Activated CD4-positive, alpha-beta T cell treated with anti-CD3 and anti-CD28 coated beads, Interleukin-2, amount 10 ng/mL, durations not matched to agents 24 days and 14 days (primary cell): ENCODE measurements around the gene ROCK2. TPM values are rescaled to one million over a fixed set of nuclear protein-coding genes. Genes with fewer than 3 reads are reported as not detected.

Experiments
- DNase-seq: peaks from one replicate; pipeline ENCODE4 v3.0.0; 2022
- H3K27ac Mint-ChIP-seq: one replicate; pipeline ENCODE4 v1.8.0; 2022; ENCODE audit warnings: mild to moderate bottlenecking, mixed read lengths
- H3K27me3 Mint-ChIP-seq: one replicate; pipeline ENCODE4 v1.8.0; 2022; ENCODE audit warnings: mixed read lengths
- H3K36me3 Mint-ChIP-seq: one replicate; pipeline ENCODE4 v1.8.0; 2022; ENCODE audit warnings: low read depth, mild to moderate bottlenecking, mixed read lengths
- H3K4me1 Mint-ChIP-seq: one replicate; pipeline ENCODE4 v1.8.0; 2021; ENCODE audit warnings: mixed read lengths
- H3K4me3 Mint-ChIP-seq: one replicate; pipeline ENCODE4 v1.8.0; 2022; ENCODE audit warnings: mild to moderate bottlenecking, moderate library complexity, mixed read lengths
- H3K9me3 Mint-ChIP-seq: one replicate; pipeline ENCODE4 v1.8.0; 2021; ENCODE audit warnings: mixed read lengths
- intact Hi-C: fragments of 100-400 bp; cut with micrococcal nuclease; formaldehyde crosslinking; loops from one replicate; pipeline ENCODE4 v1.15.1; 2023
- total RNA-seq: library from RNA; stranded (reverse); gene quantifications from 2 replicates; pipeline ENCODE4 v1.2.3, GENCODE V29; 2022

Gene ROCK2
- total RNA-seq, 1 donor from 2014 or later, result 24.4 TPM

DNA sequence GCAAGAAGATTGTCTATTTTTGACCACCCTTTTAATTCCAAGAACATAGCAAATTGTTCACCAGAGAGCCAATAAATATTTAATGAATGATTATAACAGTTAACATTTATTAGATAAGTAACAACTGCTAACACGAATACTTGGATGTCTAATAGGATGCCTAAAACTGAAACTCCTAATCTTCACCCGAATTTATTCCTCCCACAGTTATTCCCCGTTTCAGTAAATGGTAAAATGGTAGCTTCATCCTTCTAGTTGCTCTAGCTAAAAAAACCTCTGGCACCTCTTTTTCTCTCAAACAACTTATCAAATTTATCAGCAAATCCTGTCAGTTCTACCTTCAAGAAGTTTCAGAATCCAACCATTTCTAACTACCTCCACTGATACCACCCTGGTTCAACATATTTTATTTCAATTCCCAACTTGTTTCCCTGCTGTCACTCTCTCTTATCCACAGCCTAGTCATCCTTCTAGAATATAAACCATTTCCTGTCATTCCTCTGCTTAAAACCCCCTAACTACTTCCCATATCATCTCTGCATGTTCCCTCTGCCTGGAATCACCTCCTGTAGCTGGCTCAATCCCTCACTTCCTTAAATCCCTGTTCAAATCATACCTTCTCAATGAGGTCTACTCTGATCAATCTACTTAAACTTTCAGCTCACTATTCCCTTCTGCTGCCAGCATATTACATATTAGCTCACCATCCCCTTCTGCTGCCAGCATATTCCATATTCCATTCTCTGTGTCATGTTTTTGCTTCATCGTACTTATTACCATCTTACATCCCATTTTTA, 93.8 kb downstream of the ROCK2 start:
- Mint-ChIP-seq H3K4me1 (peaks cover 2% of the 10 kb centered on the region), H3K9me3 (no peaks in the 10 kb centered on the region), H3K4me3 (no peak overlapping the region), H3K27ac (no peak overlapping the region), H3K36me3 (peaks cover 10% of the 10 kb centered on the region), H3K27me3 (no peaks in the 10 kb centered on the region)
- intact Hi-C loops, result no loop called here
- DNase-seq, result no peak

DNA sequence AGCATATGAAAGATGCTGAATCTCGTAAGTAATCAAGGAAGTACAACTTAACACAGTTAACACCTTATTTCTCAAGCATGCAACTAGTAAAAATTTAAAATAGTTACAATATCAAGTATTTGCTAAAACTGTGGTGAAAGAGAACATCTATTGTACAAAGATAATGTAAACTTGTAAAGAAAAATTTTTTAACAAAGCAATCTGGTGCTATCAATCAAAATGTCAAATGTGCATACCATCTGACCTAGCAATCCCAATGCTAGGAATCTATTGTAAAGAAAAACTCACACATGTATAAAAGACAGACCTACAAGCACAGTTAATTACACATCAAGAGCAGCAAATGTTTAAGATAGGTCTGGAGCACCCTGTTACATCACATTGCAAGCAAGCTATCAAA, 99.1 kb downstream of the ROCK2 start:
- Mint-ChIP-seq H3K36me3 (peaks cover 6% of the 10 kb centered on the region), H3K4me3 (no peak overlapping the region), H3K4me1 (no peaks in the 10 kb centered on the region), H3K9me3 (no peaks in the 10 kb centered on the region), H3K27me3 (no peaks in the 10 kb centered on the region), H3K27ac (no peak overlapping the region)
- no peak for DNase-seq
- intact Hi-C loops, result no loop called here

DNA sequence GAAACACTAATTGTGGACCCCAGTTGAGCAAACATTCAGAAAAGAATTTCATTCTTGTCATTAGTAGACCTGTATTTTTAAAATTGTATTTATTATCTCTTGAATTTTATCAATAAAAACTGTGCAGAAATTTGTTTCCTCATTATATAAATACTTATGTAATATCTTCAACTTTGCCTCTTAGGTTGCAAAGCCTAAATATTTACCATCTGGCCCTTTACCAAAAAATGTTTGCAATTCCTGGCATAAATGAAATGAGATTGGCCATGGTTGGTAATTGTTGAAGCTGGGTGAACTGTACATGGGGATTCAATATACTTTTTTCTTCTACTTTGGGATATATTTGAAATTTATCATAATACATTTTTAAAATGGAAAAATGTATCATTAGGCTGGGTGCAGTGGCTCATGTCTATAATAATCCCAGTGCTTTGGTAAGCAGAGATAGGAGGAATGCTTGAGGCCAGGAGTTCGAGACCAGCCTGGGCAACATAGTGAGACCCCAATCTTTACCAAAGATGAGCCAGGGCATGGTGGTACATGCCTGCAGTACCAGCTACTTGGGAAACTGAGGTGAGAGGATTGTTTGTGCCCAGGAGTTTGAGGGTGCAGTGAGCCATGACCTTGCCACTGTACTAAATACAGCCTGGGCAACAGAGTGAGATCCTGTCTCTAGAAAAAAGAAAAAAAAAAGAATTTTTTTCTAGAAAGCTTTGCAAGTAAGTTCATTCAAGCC, 100.2 kb downstream of the ROCK2 start:
- no peaks in the 10 kb centered on the region for H3K4me1 Mint-ChIP-seq
- no peaks in the 10 kb centered on the region for H3K27me3 Mint-ChIP-seq
- intact Hi-C loops, result no loop called here
- no peak overlapping the region for H3K27ac Mint-ChIP-seq
- H3K4me3 Mint-ChIP-seq, result no peak overlapping the region
- H3K9me3 Mint-ChIP-seq, result no peaks in the 10 kb centered on the region
- DNase-seq, result no peak
- peaks cover 6% of the 10 kb centered on the region for H3K36me3 Mint-ChIP-seq

DNA sequence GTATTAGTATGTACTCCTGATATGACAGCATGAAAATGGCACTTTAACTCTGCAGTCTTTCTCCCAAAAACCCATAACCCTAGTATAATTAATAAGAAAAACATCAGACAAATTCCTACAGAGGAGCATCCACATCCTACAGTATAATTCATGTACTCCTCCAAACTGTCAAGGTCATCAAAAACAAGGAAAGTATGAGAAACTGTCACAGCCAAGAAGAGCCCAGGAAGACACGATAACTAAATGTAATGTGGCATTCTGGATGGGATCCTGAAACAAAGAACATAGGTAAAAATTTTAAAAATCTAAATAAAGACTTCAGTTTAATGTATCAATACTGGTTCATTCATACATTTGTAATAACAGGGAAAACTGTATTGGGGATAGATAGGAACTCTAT, 100.9 kb downstream of the ROCK2 start:
- intact Hi-C loops, result no loop called here
- no peaks in the 10 kb centered on the region for H3K4me1 Mint-ChIP-seq
- H3K9me3 Mint-ChIP-seq, result no peaks in the 10 kb centered on the region
- no peak overlapping the region for H3K27ac Mint-ChIP-seq
- no peak overlapping the region for H3K4me3 Mint-ChIP-seq
- DNase-seq, result no peak
- no peaks in the 10 kb centered on the region for H3K27me3 Mint-ChIP-seq
- peaks cover 6% of the 10 kb centered on the region for H3K36me3 Mint-ChIP-seq

- Mint-ChIP-seq H3K4me1 (no peaks in the 10 kb centered on the region), H3K36me3 (peaks cover 6% of the 10 kb centered on the region), H3K9me3 (no peaks in the 10 kb centered on the region), H3K4me3 (no peak overlapping the region), H3K27ac (no peak overlapping the region), H3K27me3 (no peaks in the 10 kb centered on the region)
- no peak for DNase-seq
- intact Hi-C loops, result no loop called here
Observed at GRCh38 chr2:11242542-11243174, 101.8 kb downstream of the ROCK2 start.

DNA sequence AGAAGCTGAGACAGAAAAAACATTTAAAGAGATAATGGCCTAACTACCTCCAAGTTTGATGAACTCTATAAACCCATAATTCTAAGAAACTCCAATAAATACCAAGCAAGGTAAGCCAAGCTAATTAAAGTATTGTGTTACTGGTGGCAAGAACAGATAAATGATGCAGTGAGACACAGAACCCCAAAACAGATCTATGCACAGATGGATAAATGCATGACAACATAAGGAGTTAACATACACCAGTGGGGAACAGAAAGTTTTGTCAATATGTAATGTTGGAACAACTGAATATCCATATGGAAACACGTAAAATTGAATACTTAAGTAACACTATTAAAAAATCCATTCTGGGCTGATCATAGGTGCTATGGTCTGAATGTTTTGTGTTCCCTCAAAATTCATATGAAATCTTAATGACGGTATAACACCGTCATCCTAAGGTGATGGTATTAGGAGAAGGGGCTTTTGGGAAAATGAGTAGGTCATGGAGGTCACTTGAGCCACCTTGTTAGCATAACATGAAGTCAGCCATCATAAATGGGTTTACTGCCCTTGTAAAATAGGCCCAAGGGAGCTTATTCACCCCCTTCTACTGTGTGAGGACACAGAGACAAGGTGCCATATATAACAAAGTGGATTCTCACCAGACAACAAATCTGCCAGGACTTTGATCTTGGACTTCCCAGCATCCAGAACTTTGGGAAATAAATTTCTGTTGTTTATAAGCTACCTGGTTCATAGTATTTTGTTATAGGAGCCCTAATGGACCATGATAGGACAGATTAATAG, 102.8 kb downstream of the ROCK2 start:
- intact Hi-C loops, result no loop called here
- Mint-ChIP-seq H3K9me3 (no peaks in the 10 kb centered on the region), H3K27ac (no peak overlapping the region), H3K36me3 (peaks cover 2% of the 10 kb centered on the region), H3K4me1 (peaks cover 3% of the 10 kb centered on the region), H3K4me3 (no peak overlapping the region), H3K27me3 (no peaks in the 10 kb centered on the region)
- DNase-seq, result no peak

DNA sequence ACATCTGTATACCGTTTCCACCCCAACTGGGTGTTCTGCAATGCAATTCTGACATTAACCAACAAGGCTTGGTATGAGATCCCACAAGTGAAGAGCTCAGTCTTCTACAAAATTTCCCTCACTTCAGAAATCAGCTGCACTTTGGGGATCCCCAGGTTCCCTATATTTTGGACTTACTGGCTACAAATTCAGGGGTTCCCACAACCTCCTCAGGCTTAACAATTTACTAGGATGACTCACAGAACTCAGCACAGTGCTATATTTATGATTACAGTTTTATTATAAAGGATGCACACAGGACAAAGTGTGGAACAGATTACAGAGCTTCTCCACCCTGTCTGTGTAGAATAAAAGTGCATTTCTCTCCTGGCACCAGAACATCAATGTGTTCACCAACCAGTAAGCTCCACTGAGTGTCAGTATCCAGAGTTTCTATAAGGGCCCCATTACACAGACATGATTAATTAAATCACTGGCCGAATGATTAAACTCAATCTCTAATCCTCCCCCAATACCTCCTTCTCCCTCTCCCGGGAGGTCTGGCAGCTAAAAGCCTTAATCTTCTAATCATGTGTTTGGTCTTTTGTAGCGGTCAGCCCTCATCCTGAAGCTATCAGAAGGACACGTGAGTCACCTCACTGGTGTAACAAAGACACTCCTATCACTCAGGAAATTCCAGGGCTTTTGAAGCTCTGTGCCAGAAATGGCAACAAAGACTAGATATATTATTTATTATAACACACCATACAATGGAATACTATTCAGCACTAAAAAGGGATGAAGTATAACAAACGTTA, 104.6 kb downstream of the ROCK2 start:
- intact Hi-C loops, result loop anchor here (10.0 kb wide), 1 partner anchor 105 kb away; the partner anchor contains the start of gene ROCK2
- Mint-ChIP-seq H3K27ac (no peak overlapping the region), H3K9me3 (no peaks in the 10 kb centered on the region)

DNA sequence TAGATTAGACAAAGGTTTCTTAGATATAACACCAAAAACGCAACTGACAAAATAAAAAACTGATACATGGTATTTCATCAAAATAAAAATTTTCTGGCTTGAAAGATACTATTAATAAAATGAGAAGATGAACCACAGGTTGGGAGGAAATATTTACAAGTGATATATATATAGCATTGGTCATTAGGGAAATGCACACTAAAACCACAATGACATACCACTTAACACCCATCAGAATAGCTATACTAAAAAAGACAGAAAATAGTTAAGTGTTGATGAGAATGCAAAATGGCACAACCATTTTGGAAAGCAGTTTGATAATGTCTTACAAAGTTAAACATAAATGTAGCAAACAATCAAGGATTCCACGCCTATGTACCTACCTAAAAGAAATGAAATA, 105.3 kb downstream of the ROCK2 start:
- H3K4me3 Mint-ChIP-seq, result no peak overlapping the region
- H3K27me3 Mint-ChIP-seq, result no peaks in the 10 kb centered on the region
- no peak overlapping the region for H3K27ac Mint-ChIP-seq
- no peak for DNase-seq
- H3K9me3 Mint-ChIP-seq, result no peaks in the 10 kb centered on the region
- intact Hi-C loops, result loop anchor here (10.0 kb wide), 1 partner anchor 106 kb away; the partner anchor contains the start of gene ROCK2
- peaks cover 6% of the 10 kb centered on the region for H3K4me1 Mint-ChIP-seq
- peaks cover 4% of the 10 kb centered on the region for H3K36me3 Mint-ChIP-seq

More for the DNA sequence above, 104.6 kb downstream of the ROCK2 start:
- Mint-ChIP-seq H3K36me3 (peaks cover 4% of the 10 kb centered on the region), H3K27me3 (no peaks in the 10 kb centered on the region), H3K4me1 (peaks cover 6% of the 10 kb centered on the region), H3K4me3 (no peak overlapping the region)
- DNase-seq, result no peak

GRCh38 chr2:11237122-11237521, 107.3 kb downstream of the ROCK2 start:
- no peaks in the 10 kb centered on the region for H3K27me3 Mint-ChIP-seq
- DNase-seq, result no peak
- no peaks in the 10 kb centered on the region for H3K9me3 Mint-ChIP-seq
- H3K36me3 Mint-ChIP-seq, result peaks cover 3% of the 10 kb centered on the region
- H3K4me3 Mint-ChIP-seq, result no peak overlapping the region
- no peak overlapping the region for H3K27ac Mint-ChIP-seq
- intact Hi-C loops, result loop anchor here (10.0 kb wide), 1 partner anchor 108 kb away; the partner anchor contains the start of gene ROCK2
- peaks cover 6% of the 10 kb centered on the region for H3K4me1 Mint-ChIP-seq

GRCh38 chr2:11236335-11236734, 108.1 kb downstream of the ROCK2 start:
- H3K27ac Mint-ChIP-seq, result peak overlapping the region; percentile 13
- no peaks in the 10 kb centered on the region for H3K27me3 Mint-ChIP-seq
- no peaks in the 10 kb centered on the region for H3K9me3 Mint-ChIP-seq
- intact Hi-C loops, result loop anchor here (10.0 kb wide), 1 partner anchor 108 kb away; the partner anchor contains the start of gene ROCK2
- H3K36me3 Mint-ChIP-seq, result peaks cover 3% of the 10 kb centered on the region
- no peak overlapping the region for H3K4me3 Mint-ChIP-seq
- peaks cover 6% of the 10 kb centered on the region for H3K4me1 Mint-ChIP-seq
- DNase-seq, result no peak

DNA sequence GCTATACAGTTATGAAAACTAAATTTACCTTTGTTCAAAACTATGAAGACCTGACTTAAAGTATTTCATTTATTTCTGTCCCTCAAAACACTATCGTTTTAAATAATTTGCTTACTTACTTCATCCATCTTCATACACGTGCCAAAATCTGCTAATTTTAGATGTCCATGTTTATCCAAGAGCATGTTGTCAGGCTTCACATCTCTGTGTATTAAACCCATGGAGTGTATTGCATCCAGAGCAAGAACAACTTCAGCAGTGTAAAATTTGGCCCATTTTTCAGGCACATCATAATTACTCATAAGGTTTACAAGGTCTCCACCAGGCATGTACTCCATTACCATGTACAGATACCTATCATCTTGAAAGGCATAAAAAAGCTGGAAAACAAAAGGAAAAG, 108.9 kb downstream of the ROCK2 start:
- no peaks in the 10 kb centered on the region for H3K27me3 Mint-ChIP-seq
- intact Hi-C loops, result loop anchor here (2.0 to 10.0 kb wide), 2 partner anchors 109 to 349 kb away; partner anchors contain the start of gene ROCK2

GRCh38 chr2:11234309-11234708, 110.1 kb downstream of the ROCK2 start:
- H3K27me3 Mint-ChIP-seq, result no peaks in the 10 kb centered on the region
- DNase-seq, result no peak
- H3K4me3 Mint-ChIP-seq, result no peak overlapping the region
- H3K4me1 Mint-ChIP-seq, result peaks cover 6% of the 10 kb centered on the region
- no peak overlapping the region for H3K27ac Mint-ChIP-seq
- peaks cover 3% of the 10 kb centered on the region for H3K36me3 Mint-ChIP-seq
- H3K9me3 Mint-ChIP-seq, result no peaks in the 10 kb centered on the region
- intact Hi-C loops, result loop anchor here (2.0 to 10.0 kb wide), 3 partner anchors 110 to 350 kb away; partner anchors contain the start of gene ROCK2

More for the DNA sequence above, 108.9 kb downstream of the ROCK2 start:
- Mint-ChIP-seq H3K4me3 (no peak overlapping the region), H3K4me1 (peaks cover 6% of the 10 kb centered on the region), H3K9me3 (no peaks in the 10 kb centered on the region), H3K36me3 (peaks cover 3% of the 10 kb centered on the region), H3K27ac (no peak overlapping the region)
- no peak for DNase-seq
